NK-92 treated with Interleukin-12 subunit alpha and Interleukin-12 subunit beta, amount 100 ng/mL, for 24 hours (cell line): ENCODE measurements around the gene LRRFIP2.

Experiments used
- DNase-seq: peaks from one replicate; lab custom pipeline; 2025; lab: John Stamatoyannopoulos, UW

Gene LRRFIP2

GRCh38 chr3:37024092-37024491, 150.3 kb downstream of the LRRFIP2 start:
- no peak for DNase-seq

GRCh38 chr3:37017683-37018082, 156.7 kb downstream of the LRRFIP2 start:
- DNase-seq: no peak

- DNase-seq: no peak
Measured at GRCh38 chr3:37016903-37017302, 157.5 kb downstream of the LRRFIP2 start.

GRCh38 chr3:37015642-37016041, 158.7 kb downstream of the LRRFIP2 start:
- DNase-seq: no peak

- DNase-seq: no peak
Measured at GRCh38 chr3:37014620-37015019, 159.8 kb downstream of the LRRFIP2 start.
